Uterus (tissue), 4 donors: ENCODE results near the gene CCNO. TPM values are rescaled to one million over a fixed set of nuclear protein-coding genes. Genes with fewer than 3 reads are reported as not detected.

Experiments used
- DNase-seq, 2 donors: peaks; one replicate each; pipeline ENCODE4 v3.0.0-alpha.2; 2019 to 2020
- H3K27ac ChIP-seq, 2 donors: fragments of 200-600 bp; sonication (generic); 1 replicate in 1 of 2; 2 replicates in 1 of 2; pipeline ENCODE4 v1.5.1; 2016 to 2018
- H3K27me3 ChIP-seq, 2 donors: fragments of 200-600 bp; sonication (generic); one replicate each; pipeline ENCODE4 v1.5.1; 2018 to 2019; ENCODE audit warnings: control low read depth in 1 of 2
- H3K36me3 ChIP-seq, 2 donors: fragments of 200-600 bp; sonication (generic); one replicate each; pipeline ENCODE4 v1.5.1; 2019; ENCODE audit warnings: control low read depth in 1 of 2
- H3K4me1 ChIP-seq, 2 donors: fragments of 200-600 bp; sonication (generic); one replicate each; pipeline ENCODE4 v1.5.1; 2018 to 2019; ENCODE audit warnings: control low read depth in 1 of 2
- H3K4me3 ChIP-seq, 2 donors: fragments of 200-600 bp; sonication (generic); 1 replicate in 1 of 2; 2 replicates in 1 of 2; pipeline ENCODE4 v1.5.1; 2018 to 2019; ENCODE audit warnings: mild to moderate bottlenecking in 1 of 2
- H3K9me3 ChIP-seq, 2 donors: fragments of 200-600 bp; sonication (generic); one replicate each; pipeline ENCODE4 v1.5.1; 2019; ENCODE audit warnings: control low read depth in 1 of 2
- CTCF ChIP-seq, 4 experiments: fragments of 200-600 bp in 2 of 4; fragments of 450-650 bp in 2 of 4; sonication (generic) in 2 of 4; IDR thresholded peaks; one replicate each; pipeline ENCODE4 v1.5.1; 2016 to 2019; ENCODE audit warnings: antibody characterized with exemption in 4 of 4, mild to moderate bottlenecking in 2 of 4, moderate library complexity in 1 of 4
- POLR2A ChIP-seq, 2 donors: fragments of 450-650 bp; IDR thresholded peaks; one replicate each; pipeline ENCODE4 v1.6.1; 2016; ENCODE audit warnings: antibody characterized with exemption in 2 of 2, mild to moderate bottlenecking in 1 of 2, moderate library complexity in 1 of 2
- intact Hi-C: fragments of 100-400 bp; cut with DNase I; formaldehyde crosslinking; loops from one replicate; pipeline ENCODE4 v1.15.1; 2023; ENCODE audit warnings: low total_unique reads
- total RNA-seq, 4 donors: library from RNA; depleted of rRNA in 3 of 4; stranded (reverse); fragments of >200 nt in 3 of 4; gene quantifications; one replicate each; pipeline versions ENCODE4 v1.1.0 to v1.2.4, GENCODE V29; 2014 to 2023
- donor health status: DM: yes; HTN: yes; CAD: no.

The CCNO gene
- total RNA-seq, 4 donors from 2014 or later = 0.48 to 0.67 TPM; not detected in 2

DNA sequence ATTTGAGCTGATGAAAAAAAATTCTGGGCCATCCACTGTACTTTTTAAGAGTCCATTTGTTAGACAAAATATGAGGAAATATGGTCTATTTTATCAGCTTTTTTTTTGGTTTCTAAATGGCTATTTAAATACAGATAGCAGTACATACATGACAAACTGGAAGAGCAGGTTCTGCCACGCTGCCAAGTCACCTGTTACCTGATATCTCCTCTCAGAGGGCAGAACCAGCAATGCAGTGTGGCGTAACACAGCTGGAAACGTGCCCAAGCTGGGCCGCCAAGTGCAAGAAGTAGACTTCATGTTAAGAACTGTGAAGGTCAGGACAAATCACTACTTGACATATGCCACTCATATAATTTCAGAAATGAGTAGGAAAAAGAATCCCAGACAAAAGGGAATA is 14.4 kb downstream of the CCNO start:
- H3K27me3 ChIP-seq = peaks cover 13 to 48% of the 10 kb centered on the region in 2 donors
- no peak overlapping the region for H3K4me3 ChIP-seq
- peaks cover 0 to 5% of the 10 kb centered on the region in 2 donors for H3K4me1 ChIP-seq
- TF ChIP-seq POLR2A (IDR thresholded peaks at IDR 0.05) (no peak), CTCF (IDR thresholded peaks at IDR 0.05) (no peak)
- no peaks in the 10 kb centered on the region for H3K36me3 ChIP-seq
- no peak overlapping the region for H3K27ac ChIP-seq
- intact Hi-C loops = no loop called here
- no peaks in the 10 kb centered on the region for H3K9me3 ChIP-seq
- no peak for DNase-seq

- DNase-seq = no peak
- H3K36me3 ChIP-seq = no peaks in the 10 kb centered on the region
- H3K9me3 ChIP-seq = no peaks in the 10 kb centered on the region
- H3K27me3 ChIP-seq = no peaks in the 10 kb centered on the region
- intact Hi-C loops = no loop called here
- no peak overlapping the region for H3K27ac ChIP-seq
- H3K4me1 ChIP-seq = no peaks in the 10 kb centered on the region
- H3K4me3 ChIP-seq = no peak overlapping the region
- TF ChIP-seq POLR2A (IDR thresholded peaks at IDR 0.05) (no peak), CTCF (IDR thresholded peaks at IDR 0.05) (no peak)
These were observed 22.1 kb downstream of the CCNO start for GRCh38 chr5:55211184-55211874.

GRCh38 chr5:55205001-55205400 is 28.4 kb downstream of the CCNO start:
- Histone ChIP-seq H3K9me3 (no peaks in the 10 kb centered on the region), H3K4me3 (no peak overlapping the region), H3K27ac (no peak overlapping the region), H3K4me1 (no peaks in the 10 kb centered on the region), H3K36me3 (no peaks in the 10 kb centered on the region), H3K27me3 (no peaks in the 10 kb centered on the region)
- intact Hi-C loops = no loop called here
- no peak for DNase-seq
- TF ChIP-seq CTCF (IDR thresholded peaks at IDR 0.05) = no peak
- no peak for TF ChIP-seq POLR2A (IDR thresholded peaks at IDR 0.05)

GRCh38 chr5:55191165-55191564 is 42.2 kb downstream of the CCNO start:
- Histone ChIP-seq H3K9me3 (no peaks in the 10 kb centered on the region), H3K27ac (no peak overlapping the region), H3K36me3 (no peaks in the 10 kb centered on the region), H3K4me1 (no peaks in the 10 kb centered on the region), H3K4me3 (no peak overlapping the region), H3K27me3 (peaks cover 0 to 27% of the 10 kb centered on the region in 2 donors)
- intact Hi-C loops = no loop called here
- TF ChIP-seq CTCF (IDR thresholded peaks at IDR 0.05) = no peak
- no peak for TF ChIP-seq POLR2A (IDR thresholded peaks at IDR 0.05)
- DNase-seq = no peak

GRCh38 chr5:55188656-55189540 is 44.5 kb downstream of the CCNO start:
- DNase-seq = no peak
- Histone ChIP-seq H3K4me1 (no peaks in the 10 kb centered on the region), H3K27ac (no peak overlapping the region), H3K27me3 (peaks cover 0 to 27% of the 10 kb centered on the region in 2 donors), H3K36me3 (no peaks in the 10 kb centered on the region), H3K4me3 (no peak overlapping the region), H3K9me3 (no peaks in the 10 kb centered on the region)
- no peak for TF ChIP-seq CTCF (IDR thresholded peaks at IDR 0.05)
- TF ChIP-seq POLR2A (IDR thresholded peaks at IDR 0.05) = no peak
- intact Hi-C loops = no loop called here
